Natural killer cell (primary cell): ENCODE data around the gene FAM184A. TPM values are rescaled to one million over a fixed set of nuclear protein-coding genes. Genes with fewer than 3 reads are reported as not detected.

Experiments
- ATAC-seq, 3 donors: fragments of 150-1000 bp in 2 of 3; fragments of 200-7000 bp in 1 of 3; cut with Tn5 transposase; 1 replicate in 1 of 3; 2 replicates in 2 of 3; pipeline ENCODE4 v1.10.0; 2021; ENCODE audit warnings: mild to moderate bottlenecking in 2 of 3, moderate library complexity in 2 of 3
- DNase-seq, 2 donors: peaks; one replicate each; pipeline versions ENCODE4 v3.0.0 to v3.0.0-alpha.2; 2013 to 2021; ENCODE audit warnings: mixed read lengths in 1 of 2
- H3K27ac ChIP-seq: one replicate; pipeline ENCODE4 v1.5.1; 2013; ENCODE audit warnings: mild to moderate bottlenecking, low read length
- H3K27me3 ChIP-seq: one replicate; pipeline ENCODE4 v1.6.1; 2013; ENCODE audit warnings: low read length; ENCODE audit not compliant: control insufficient read depth, insufficient read depth
- H3K36me3 ChIP-seq: one replicate; pipeline ENCODE4 v1.6.1; 2013; ENCODE audit warnings: low read length; ENCODE audit not compliant: control insufficient read depth, insufficient read depth
- H3K4me1 ChIP-seq: one replicate; pipeline ENCODE4 v1.6.1; 2013; ENCODE audit warnings: low read length; ENCODE audit not compliant: control insufficient read depth, insufficient read depth
- H3K4me3 ChIP-seq: one replicate; pipeline ENCODE4 v1.5.1; 2013; ENCODE audit warnings: low read length
- H3K9me3 ChIP-seq: one replicate; pipeline ENCODE4 v1.6.1; 2013; ENCODE audit warnings: low read length; ENCODE audit not compliant: control insufficient read depth, insufficient read depth
- H3K27ac Mint-ChIP-seq, 2 donors: one replicate each; pipeline ENCODE4 v1.8.0; 2022; ENCODE audit warnings: mild to moderate bottlenecking in 2 of 2, mixed read lengths in 2 of 2, moderate library complexity in 1 of 2
- H3K27me3 Mint-ChIP-seq, 2 donors: one replicate each; pipeline ENCODE4 v1.8.0; 2022; ENCODE audit warnings: low read depth in 2 of 2, mixed read lengths in 2 of 2
- H3K36me3 Mint-ChIP-seq: one replicate; pipeline ENCODE4 v1.8.0; 2022; ENCODE audit warnings: mixed read lengths
- H3K4me1 Mint-ChIP-seq, 2 donors: one replicate each; pipeline ENCODE4 v1.8.0; 2022; ENCODE audit warnings: mixed read lengths in 2 of 2
- H3K4me3 Mint-ChIP-seq: one replicate; pipeline ENCODE4 v1.8.0; 2022; ENCODE audit warnings: mild to moderate bottlenecking, moderate library complexity, mixed read lengths
- H3K9me3 Mint-ChIP-seq, 2 donors: one replicate each; pipeline ENCODE4 v1.8.0; 2022; ENCODE audit warnings: mixed read lengths in 2 of 2
- CTCF ChIP-seq: fragments of 200-600 bp; IDR thresholded peaks from one replicate; pipeline ENCODE4 v1.8.0; 2022; ENCODE audit warnings: antibody characterized with exemption
- WGBS: methylation state at CpG from one replicate; pipeline ENCODE4 v1.1.7; 2013; ENCODE audit warnings: missing lambda C conversion rate; ENCODE audit not compliant: insufficient coverage; 5-methylcytosine and 5-hydroxymethylcytosine counted together
- intact Hi-C: fragments of 100-400 bp; cut with micrococcal nuclease; formaldehyde crosslinking; loops from one replicate; pipeline ENCODE4 v1.14.2; 2022
- total RNA-seq, 4 donors: library from RNA; stranded (reverse); fragments of 120-200 nt in 1 of 4; gene quantifications; one replicate each; pipeline versions ENCODE4 v1.2.3 to v1.2.4, GENCODE V29; 2013 to 2022

FAM184A gene
- total RNA-seq, 3 donors from 2014 or later (not counting 1 experiment from before 2014, with no cell fraction given) = 0.09 to 0.40 (median 0.20) TPM

GRCh38 chr6:119027465-119027864 lies 51.0 kb downstream of the FAM184A start:
- H3K4me3 Mint-ChIP-seq = no peak overlapping the region
- H3K9me3 ChIP-seq = no peaks in the 10 kb centered on the region
- intact Hi-C loops = no loop called here
- DNase-seq = no peak
- no peak overlapping the region for H3K4me3 ChIP-seq
- TF ChIP-seq CTCF = no peak
- H3K4me1 ChIP-seq = no peaks in the 10 kb centered on the region
- peaks cover 6% of the 10 kb centered on the region in 2 donors for H3K27me3 Mint-ChIP-seq
- H3K27ac ChIP-seq = no peak overlapping the region
- 90% methylated on average over 3 of the region's 3 CpGs for WGBS
- no peaks in the 10 kb centered on the region for H3K36me3 Mint-ChIP-seq
- H3K27ac Mint-ChIP-seq = no peak overlapping the region
- ATAC-seq = no peak
- peaks cover 2% of the 10 kb centered on the region for H3K27me3 ChIP-seq
- no peaks in the 10 kb centered on the region for H3K36me3 ChIP-seq
- no peaks in the 10 kb centered on the region for H3K4me1 Mint-ChIP-seq
- H3K9me3 Mint-ChIP-seq = no peaks in the 10 kb centered on the region

- no peak for DNase-seq
- H3K36me3 ChIP-seq = no peaks in the 10 kb centered on the region
- H3K27ac ChIP-seq = no peak overlapping the region
- intact Hi-C loops = no loop called here
- H3K9me3 Mint-ChIP-seq = no peaks in the 10 kb centered on the region
- no peak overlapping the region for H3K4me3 Mint-ChIP-seq
- TF ChIP-seq CTCF = no peak
- H3K4me3 ChIP-seq = no peak overlapping the region
- no peaks in the 10 kb centered on the region for H3K36me3 Mint-ChIP-seq
- no peaks in the 10 kb centered on the region for H3K9me3 ChIP-seq
- no peaks in the 10 kb centered on the region for H3K4me1 Mint-ChIP-seq
- H3K27me3 ChIP-seq = peaks cover 2% of the 10 kb centered on the region
- H3K27ac Mint-ChIP-seq = no peak overlapping the region
- H3K27me3 Mint-ChIP-seq = peaks cover 6% of the 10 kb centered on the region in 2 donors
- H3K4me1 ChIP-seq = no peaks in the 10 kb centered on the region
- no peak for ATAC-seq
- WGBS = 94% methylated on average over 3 of the region's 3 CpGs
These were observed 51.6 kb downstream of the FAM184A start for GRCh38 chr6:119026822-119027221.

GRCh38 chr6:119025793-119026192 lies 52.7 kb downstream of the FAM184A start:
- DNase-seq (no peak), ATAC-seq (no peak)
- H3K9me3 ChIP-seq = no peaks in the 10 kb centered on the region
- H3K4me3 Mint-ChIP-seq = no peak overlapping the region
- no peak for TF ChIP-seq CTCF
- peaks cover 6% of the 10 kb centered on the region in 2 donors for H3K27me3 Mint-ChIP-seq
- no peak overlapping the region for H3K27ac ChIP-seq
- H3K36me3 ChIP-seq = no peaks in the 10 kb centered on the region
- H3K36me3 Mint-ChIP-seq = no peaks in the 10 kb centered on the region
- H3K4me3 ChIP-seq = no peak overlapping the region
- H3K27ac Mint-ChIP-seq = no peak overlapping the region
- H3K4me1 Mint-ChIP-seq = no peaks in the 10 kb centered on the region
- 84% methylated on average over 2 of the region's 2 CpGs for WGBS
- intact Hi-C loops = no loop called here
- H3K27me3 ChIP-seq = peaks cover 2% of the 10 kb centered on the region
- no peaks in the 10 kb centered on the region for H3K9me3 Mint-ChIP-seq
- no peaks in the 10 kb centered on the region for H3K4me1 ChIP-seq

GRCh38 chr6:119024111-119024510 lies 54.4 kb downstream of the FAM184A start:
- H3K27me3 Mint-ChIP-seq = peaks cover 3 to 6% of the 10 kb centered on the region in 2 donors
- ATAC-seq (no peak), DNase-seq (no peak)
- intact Hi-C loops = no loop called here
- no peaks in the 10 kb centered on the region for H3K36me3 ChIP-seq
- no peaks in the 10 kb centered on the region for H3K9me3 Mint-ChIP-seq
- no peak for TF ChIP-seq CTCF
- no peak overlapping the region for H3K4me3 ChIP-seq
- H3K27me3 ChIP-seq = no peaks in the 10 kb centered on the region
- no peak overlapping the region for H3K4me3 Mint-ChIP-seq
- 92% methylated on average over 6 of the region's 6 CpGs for WGBS
- H3K27ac ChIP-seq = no peak overlapping the region
- no peaks in the 10 kb centered on the region for H3K4me1 Mint-ChIP-seq
- no peak overlapping the region for H3K27ac Mint-ChIP-seq
- no peaks in the 10 kb centered on the region for H3K36me3 Mint-ChIP-seq
- H3K9me3 ChIP-seq = no peaks in the 10 kb centered on the region
- H3K4me1 ChIP-seq = no peaks in the 10 kb centered on the region
